GM21737 (cell line): ENCODE data around the gene UBE2E3.

ENCODE experiments used
- ATAC-seq: cut with Tn5 transposase; IDR thresholded peaks from one replicate; pipeline ENCODE4 v1.9.1; 2021; ENCODE audit warnings: mild to moderate bottlenecking, moderate library complexity; ENCODE audit not compliant: unreplicated experiment

The UBE2E3 gene

GRCh38 chr2:180978903-180979748 lies 1.3 kb upstream of the UBE2E3 start:
- ATAC-seq = no peak

- ATAC-seq = no peak
These were observed 678 bp upstream of the UBE2E3 start for GRCh38 chr2:180979749-180980105.

GRCh38 chr2:180980943-180981911 lies 822 bp downstream of the UBE2E3 start:
- no peak for ATAC-seq

GRCh38 chr2:180983468-180984242 lies 3.2 kb downstream of the UBE2E3 start:
- peak; percentile 40 for ATAC-seq

GRCh38 chr2:180985771-180986395 lies 5.5 kb downstream of the UBE2E3 start:
- no peak for ATAC-seq

GRCh38 chr2:180987146-180987545 lies 6.7 kb downstream of the UBE2E3 start:
- ATAC-seq = no peak

GRCh38 chr2:180990337-180990736 lies 9.9 kb downstream of the UBE2E3 start:
- no peak for ATAC-seq

- no peak for ATAC-seq
These were observed 10.4 kb downstream of the UBE2E3 start for GRCh38 chr2:180990794-180991193.

GRCh38 chr2:180991361-180991760 lies 11.0 kb downstream of the UBE2E3 start:
- ATAC-seq = no peak

GRCh38 chr2:180991820-180992219 lies 11.4 kb downstream of the UBE2E3 start:
- ATAC-seq = peak; percentile 81

- ATAC-seq = no peak
These were observed 12.6 kb downstream of the UBE2E3 start for GRCh38 chr2:180992994-180993393.

GRCh38 chr2:180999274-180999964 lies 19.0 kb downstream of the UBE2E3 start:
- no peak for ATAC-seq

GRCh38 chr2:181004647-181005325 lies 24.4 kb downstream of the UBE2E3 start:
- ATAC-seq = no peak

GRCh38 chr2:181005326-181005655 lies 24.9 kb downstream of the UBE2E3 start:
- ATAC-seq = no peak

- no peak for ATAC-seq
These were observed 25.4 kb downstream of the UBE2E3 start for GRCh38 chr2:181005809-181006208.

- no peak for ATAC-seq
These were observed 26.9 kb downstream of the UBE2E3 start for GRCh38 chr2:181007086-181007837.

GRCh38 chr2:181008407-181008806 lies 28.0 kb downstream of the UBE2E3 start:
- ATAC-seq = no peak

- ATAC-seq = no peak
These were observed 40.9 kb downstream of the UBE2E3 start for GRCh38 chr2:181021199-181021789.
